Measurements from ENCODE around the gene LDB3.
"Not testable (repeated sequence)": the region's sequence is repeated elsewhere in the genome, so short reads cannot be mapped to it uniquely, and the experiment has no call there.

LDB3 gene

GRCh38 chr10:86734207-86734988 lies 66.1 kb downstream of the LDB3 start:
- DNase-seq = no peak

- not testable (repeated sequence) for DNase-seq
Observed at GRCh38 chr10:86735278-86735677, 67.0 kb downstream of the LDB3 start.

- DNase-seq = no peak
Observed at GRCh38 chr10:86742230-86742629, 73.9 kb downstream of the LDB3 start.

- no peak for DNase-seq
Observed at GRCh38 chr10:86744067-86744725, 75.9 kb downstream of the LDB3 start.

GRCh38 chr10:86747796-86748581 lies 79.7 kb downstream of the LDB3 start:
- no peak for DNase-seq

- DNase-seq = no peak
Observed at GRCh38 chr10:86749854-86750253, 81.5 kb downstream of the LDB3 start.

GRCh38 chr10:86751477-86751876 lies 83.2 kb downstream of the LDB3 start:
- no peak for DNase-seq

- no peak for DNase-seq
Observed at GRCh38 chr10:86752311-86752710, 84.0 kb downstream of the LDB3 start.

GRCh38 chr10:86753051-86753450 lies 84.7 kb downstream of the LDB3 start:
- DNase-seq = no peak

GRCh38 chr10:86753638-86754434 lies 85.5 kb downstream of the LDB3 start:
- DNase-seq = no peak

- DNase-seq = no peak
Observed at GRCh38 chr10:86755454-86755739, 87.1 kb downstream of the LDB3 start.

- peak; percentile 89 for DNase-seq
Observed at GRCh38 chr10:86755740-86756510, 87.6 kb downstream of the LDB3 start.

- no peak for DNase-seq
Observed at GRCh38 chr10:86756511-86757112, 88.3 kb downstream of the LDB3 start, which contains the start of gene BMPR1A. Gene BMPR1A (plus strand): TSS chr10:86756619. CDS start chr10:86876019, 119,400 bp downstream.

GRCh38 chr10:86757113-86757972 lies 89.0 kb downstream of the LDB3 start:
- peak; percentile 24 for DNase-seq

- DNase-seq = no peak
Observed at GRCh38 chr10:86758189-86759072, 90.1 kb downstream of the LDB3 start.

- DNase-seq = no peak
Observed at GRCh38 chr10:86759073-86759672, 90.9 kb downstream of the LDB3 start.

- no peak for DNase-seq
Observed at GRCh38 chr10:86763404-86763803, 95.1 kb downstream of the LDB3 start.

GRCh38 chr10:86765548-86765947 lies 97.2 kb downstream of the LDB3 start:
- no peak for DNase-seq

GRCh38 chr10:86768412-86769062 lies 100.2 kb downstream of the LDB3 start:
- DNase-seq = no peak

Data from activated CD4-positive, alpha-beta T cell treated with anti-CD3 and anti-CD28 coated beads for 48 hours (primary cell).